Activated B cell treated with CpG ODN at 0.5 μM for 24 hours (primary cell): Measurements from ENCODE around the gene DRAM2. TPM values are rescaled to one million over a fixed set of nuclear protein-coding genes. Genes with fewer than 3 reads are reported as not detected.
"Not testable (repeated sequence)": the region's sequence is repeated elsewhere in the genome, so short reads cannot be mapped to it uniquely, and the experiment has no call there.

Source experiments
- ATAC-seq: fragments of 200-7000 bp; cut with Tn5 transposase; one replicate; pipeline ENCODE4 v1.10.0; 2021; ENCODE audit warnings: low read depth, mild to moderate bottlenecking, moderate library complexity
- CTCF ChIA-PET: fragments of 350-600 bp; sonication (Branson Sonifier 250); formaldehyde crosslinking; loops from one replicate; lab custom pipeline; 2021; ENCODE audit warnings: antibody characterized with exemption; lab: Charles Lee
- POLR2A ChIA-PET: fragments of 350-600 bp; sonication (Branson Sonifier 250); formaldehyde crosslinking; loops from one replicate; lab custom pipeline; 2021; ENCODE audit warnings: antibody characterized with exemption; lab: Charles Lee
- DNase-seq: peaks from one replicate; pipeline ENCODE4 v3.0.0; 2022
- H3K27ac Mint-ChIP-seq: one replicate; pipeline ENCODE4 v1.8.0; 2020; ENCODE audit warnings: mixed read lengths
- H3K27me3 Mint-ChIP-seq: one replicate; pipeline ENCODE4 v1.8.0; 2021; ENCODE audit warnings: mixed read lengths
- H3K36me3 Mint-ChIP-seq: one replicate; pipeline ENCODE4 v1.8.0; 2021; ENCODE audit warnings: low read depth, mixed read lengths
- H3K4me1 Mint-ChIP-seq: one replicate; pipeline ENCODE4 v1.8.0; 2021; ENCODE audit warnings: mixed read lengths
- H3K4me3 Mint-ChIP-seq: one replicate; pipeline ENCODE4 v1.8.0; 2020; ENCODE audit warnings: mild to moderate bottlenecking, mixed read lengths
- H3K9me3 Mint-ChIP-seq: one replicate; pipeline ENCODE4 v1.8.0; 2020; ENCODE audit warnings: mixed read lengths
- intact Hi-C: fragments of 100-400 bp; cut with micrococcal nuclease; formaldehyde crosslinking; loops from one replicate; pipeline ENCODE4 v1.15.1; 2024
- total RNA-seq: library from RNA; stranded (reverse); gene quantifications from 2 replicates; pipeline ENCODE4 v1.2.3, GENCODE V29; 2022
- TF ChIP-seq, protein P1 (sequence below): fragments of 200-600 bp; IDR thresholded peaks from one replicate; pipeline ENCODE4 v1.8.0; 2022; ENCODE audit warnings: antibody characterized with exemption, mild to moderate bottlenecking

DRAM2 gene
- total RNA-seq, 1 donor from 2014 or later, result 77.6 TPM

DNA sequence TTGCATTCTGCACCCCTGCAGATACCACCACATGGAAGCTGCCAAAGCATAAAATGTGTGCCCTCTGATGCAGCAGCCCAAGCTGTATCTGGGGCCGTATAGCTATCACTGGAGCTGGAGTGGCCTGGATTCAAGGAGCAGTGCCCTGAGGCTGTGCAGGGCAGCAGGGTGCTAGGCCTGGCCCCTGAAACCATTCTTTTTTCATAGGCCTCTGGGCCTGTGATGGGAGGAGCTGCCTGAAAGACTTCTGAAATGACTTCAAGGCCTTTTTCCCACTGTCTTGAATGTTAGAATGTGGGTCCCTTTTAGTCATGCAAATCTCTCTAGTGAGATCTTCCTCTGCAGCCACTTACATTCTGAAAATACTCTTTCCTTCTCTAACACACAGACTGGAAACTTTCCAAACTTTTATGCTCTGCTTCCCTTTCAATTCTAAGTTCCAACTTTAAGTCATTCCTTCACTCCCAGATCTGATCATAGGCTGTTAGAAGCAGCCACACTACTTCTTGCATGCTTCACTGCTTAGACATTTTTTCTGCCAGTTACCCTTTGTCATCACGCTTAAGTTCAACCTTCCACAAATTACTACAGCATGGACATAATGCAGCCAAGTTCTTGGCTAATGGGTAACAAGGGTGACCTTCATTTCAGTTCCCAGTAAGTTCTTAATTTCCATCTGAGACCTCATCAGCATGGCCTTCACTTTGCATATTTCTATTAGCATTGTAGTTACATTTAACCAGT, 42.4 kb downstream of the DRAM2 start:
- Mint-ChIP-seq H3K27me3 (no peaks in the 10 kb centered on the region), H3K27ac (no peak overlapping the region), H3K4me1 (no peaks in the 10 kb centered on the region), H3K9me3 (peaks cover 50% of the 10 kb centered on the region), H3K4me3 (no peak overlapping the region), H3K36me3 (peaks cover 27% of the 10 kb centered on the region)
- TF ChIP-seq, protein P1, sequence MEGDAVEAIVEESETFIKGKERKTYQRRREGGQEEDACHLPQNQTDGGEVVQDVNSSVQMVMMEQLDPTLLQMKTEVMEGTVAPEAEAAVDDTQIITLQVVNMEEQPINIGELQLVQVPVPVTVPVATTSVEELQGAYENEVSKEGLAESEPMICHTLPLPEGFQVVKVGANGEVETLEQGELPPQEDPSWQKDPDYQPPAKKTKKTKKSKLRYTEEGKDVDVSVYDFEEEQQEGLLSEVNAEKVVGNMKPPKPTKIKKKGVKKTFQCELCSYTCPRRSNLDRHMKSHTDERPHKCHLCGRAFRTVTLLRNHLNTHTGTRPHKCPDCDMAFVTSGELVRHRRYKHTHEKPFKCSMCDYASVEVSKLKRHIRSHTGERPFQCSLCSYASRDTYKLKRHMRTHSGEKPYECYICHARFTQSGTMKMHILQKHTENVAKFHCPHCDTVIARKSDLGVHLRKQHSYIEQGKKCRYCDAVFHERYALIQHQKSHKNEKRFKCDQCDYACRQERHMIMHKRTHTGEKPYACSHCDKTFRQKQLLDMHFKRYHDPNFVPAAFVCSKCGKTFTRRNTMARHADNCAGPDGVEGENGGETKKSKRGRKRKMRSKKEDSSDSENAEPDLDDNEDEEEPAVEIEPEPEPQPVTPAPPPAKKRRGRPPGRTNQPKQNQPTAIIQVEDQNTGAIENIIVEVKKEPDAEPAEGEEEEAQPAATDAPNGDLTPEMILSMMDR, result no peak
- intact Hi-C loops, result no loop called here
- DNase-seq (no peak), ATAC-seq (no peak)
- CTCF ChIA-PET, result no interaction called here
- POLR2A ChIA-PET, result no interaction called here

DNA sequence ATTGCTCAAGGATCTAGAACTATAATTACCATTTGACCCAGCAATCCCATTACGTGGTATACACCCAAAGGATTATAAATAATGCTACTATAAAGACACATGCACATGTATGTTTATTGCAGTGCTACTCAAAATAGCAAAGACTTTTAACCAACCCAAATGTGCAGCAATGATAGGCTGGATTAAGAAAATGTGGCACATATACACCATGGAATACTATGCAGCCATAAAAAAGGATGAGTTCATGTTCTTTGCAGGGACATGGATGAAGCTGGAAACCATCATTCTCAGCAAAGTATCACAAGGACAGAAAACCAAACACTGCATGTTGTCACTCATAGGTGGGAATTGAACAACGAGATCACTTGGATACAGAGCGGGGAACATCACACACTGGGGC, 44.5 kb downstream of the DRAM2 start:
- H3K4me3 Mint-ChIP-seq, DNase-seq, intact Hi-C loops, H3K27ac Mint-ChIP-seq, H3K27me3 Mint-ChIP-seq, ATAC-seq, CTCF ChIA-PET, H3K4me1 Mint-ChIP-seq, POLR2A ChIA-PET: not testable (repeated sequence)
- Mint-ChIP-seq H3K36me3 (peaks cover 19% of the 10 kb centered on the region), H3K9me3 (peaks cover 38% of the 10 kb centered on the region)

DNA sequence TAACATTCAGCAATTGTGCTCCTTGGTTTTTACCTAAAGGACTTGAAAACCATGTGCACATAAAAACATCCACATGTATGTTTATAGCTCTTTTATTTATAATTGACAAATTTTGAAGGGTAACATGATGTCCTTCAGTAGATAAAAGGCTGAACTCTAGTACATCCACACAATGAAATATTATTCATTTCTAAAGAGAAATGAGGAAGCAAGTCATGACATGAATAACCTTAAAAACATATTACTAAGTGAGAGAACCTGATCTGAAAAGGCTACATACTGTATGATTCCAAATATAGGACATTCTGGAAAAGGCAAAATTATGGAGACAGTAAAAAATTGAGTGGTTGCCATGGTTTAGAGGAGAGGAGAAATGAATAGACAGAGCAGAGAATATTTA, 50.3 kb downstream of the DRAM2 start:
- CTCF ChIA-PET, result no interaction called here
- Mint-ChIP-seq H3K36me3 (peaks cover 3% of the 10 kb centered on the region), H3K27me3 (no peaks in the 10 kb centered on the region), H3K27ac (no peak overlapping the region), H3K4me3 (no peak overlapping the region), H3K4me1 (peaks cover 10% of the 10 kb centered on the region), H3K9me3 (peaks cover 3% of the 10 kb centered on the region)
- TF ChIP-seq, protein P1, result no peak
- POLR2A ChIA-PET, result no interaction called here
- intact Hi-C loops, result no loop called here
- ATAC-seq, result no peak
- DNase-seq, result no peak

DNA sequence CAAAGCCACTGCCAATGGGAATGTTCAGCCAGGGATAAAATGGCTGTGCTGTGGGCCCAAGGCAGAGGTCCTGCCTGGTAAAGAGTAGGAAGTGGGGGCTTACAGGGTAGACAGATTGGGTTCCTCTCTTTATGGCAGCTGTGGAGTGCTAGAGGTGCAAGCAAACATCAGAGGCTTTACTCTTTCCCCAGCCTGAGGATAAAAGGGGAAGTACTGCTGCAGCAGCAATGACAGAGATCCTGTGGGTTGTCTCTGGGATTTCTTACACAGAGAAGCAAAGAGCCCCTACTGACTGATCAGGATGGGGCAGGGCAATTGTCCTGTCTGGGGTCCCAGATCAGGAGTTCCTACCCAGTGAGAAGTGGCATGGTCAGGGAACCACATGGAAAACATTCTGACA, 54.2 kb downstream of the DRAM2 start:
- H3K4me3 Mint-ChIP-seq, result no peak overlapping the region
- TF ChIP-seq, protein P1, result no peak
- intact Hi-C loops, result no loop called here
- H3K27ac Mint-ChIP-seq, result no peak overlapping the region
- ChIA-PET POLR2A (no interaction called here), CTCF (no interaction called here)
- H3K27me3 Mint-ChIP-seq, result no peaks in the 10 kb centered on the region
- H3K36me3 Mint-ChIP-seq, result no peaks in the 10 kb centered on the region
- no peak for DNase-seq
- ATAC-seq, result no peak
- H3K4me1 Mint-ChIP-seq, result peaks cover 28% of the 10 kb centered on the region
- H3K9me3 Mint-ChIP-seq, result peaks cover 6% of the 10 kb centered on the region

DNA sequence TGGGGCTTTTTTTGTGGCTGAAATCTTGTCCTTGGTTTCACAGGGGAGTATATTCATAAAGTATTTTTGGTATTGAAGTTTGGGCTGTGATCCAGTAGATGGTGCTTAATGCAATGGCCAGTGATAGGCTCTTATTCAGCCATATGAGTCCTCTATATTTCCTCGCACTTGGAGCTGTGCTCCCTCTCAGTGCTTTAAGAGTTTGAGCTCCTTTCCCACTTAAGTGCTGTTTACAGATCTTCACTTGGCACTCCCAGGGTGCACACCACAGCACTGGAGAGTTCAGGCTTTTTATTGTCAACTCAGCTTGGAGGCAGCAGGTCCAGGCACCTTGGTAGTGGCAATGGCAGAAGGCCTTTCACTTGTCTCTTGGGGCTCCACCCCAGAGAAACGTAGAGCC, 54.9 kb downstream of the DRAM2 start:
- Mint-ChIP-seq H3K27ac (no peak overlapping the region), H3K27me3 (no peaks in the 10 kb centered on the region), H3K4me1 (peaks cover 28% of the 10 kb centered on the region), H3K36me3 (no peaks in the 10 kb centered on the region), H3K4me3 (no peak overlapping the region), H3K9me3 (peaks cover 6% of the 10 kb centered on the region)
- POLR2A ChIA-PET, result no interaction called here
- intact Hi-C loops, result loop anchor here (5.0 kb wide), 1 partner anchor 42 kb away; no protein-coding TSS in a partner anchor
- ATAC-seq (no peak), DNase-seq (no peak)
- TF ChIP-seq, protein P1, result no peak
- CTCF ChIA-PET, result no interaction called here
